ENCODE measurements around the gene SEMA4F.

GRCh38 chr2:74725287-74725686 is 71.2 kb downstream of the SEMA4F start:
- TF ChIP-seq CTCF (IDR thresholded peaks at IDR 0.05), result no peak
- no peak for TF ChIP-seq ZSCAN20 (CRISPR knock-in tag; IDR thresholded peaks at IDR 0.05)
